ENCODE results near the gene USP47.

DNA sequence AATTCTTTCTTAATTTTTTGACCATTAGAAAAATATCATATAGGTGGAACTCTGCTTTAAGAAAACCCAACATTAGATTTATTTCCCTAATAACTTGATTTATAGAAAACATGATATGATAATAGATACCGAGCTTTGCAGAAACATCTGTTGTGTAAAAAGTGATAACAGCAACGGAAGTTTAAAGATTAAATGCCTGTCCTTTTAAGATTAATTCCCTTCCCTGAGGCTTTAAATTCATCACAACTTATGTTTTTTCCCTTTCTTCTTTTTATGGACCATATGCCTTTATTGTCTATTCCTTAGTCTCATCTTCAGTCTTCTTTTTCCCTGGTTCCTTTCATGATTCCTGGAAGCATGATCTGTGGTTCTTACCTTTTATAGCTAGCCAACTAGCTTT, 1.9 kb downstream of the USP47 start:
- TF ChIP-seq GATA3 (IDR thresholded peaks at IDR 0.05; ENCODE audit: borderline replicate concordance) (no peak), ESRRA (IDR thresholded peaks at IDR 0.05; ENCODE audit: borderline replicate concordance, low read length) (no peak), TP53 (CRISPR knock-in tag; IDR thresholded peaks at IDR 0.05) (no peak), HOXA7 (CRISPR knock-in tag; IDR thresholded peaks at IDR 0.05) (no peak), FOXS1 (CRISPR knock-in tag; IDR thresholded peaks at IDR 0.05) (no peak), SMC3 (IDR thresholded peaks at IDR 0.05) (no peak), EP300 (IDR thresholded peaks at IDR 0.05) (no peak), RFX5 (IDR thresholded peaks at IDR 0.05) (no peak), RARB (CRISPR knock-in tag; IDR thresholded peaks at IDR 0.05) (no peak)
- TF ChIP-seq, protein P1, sequence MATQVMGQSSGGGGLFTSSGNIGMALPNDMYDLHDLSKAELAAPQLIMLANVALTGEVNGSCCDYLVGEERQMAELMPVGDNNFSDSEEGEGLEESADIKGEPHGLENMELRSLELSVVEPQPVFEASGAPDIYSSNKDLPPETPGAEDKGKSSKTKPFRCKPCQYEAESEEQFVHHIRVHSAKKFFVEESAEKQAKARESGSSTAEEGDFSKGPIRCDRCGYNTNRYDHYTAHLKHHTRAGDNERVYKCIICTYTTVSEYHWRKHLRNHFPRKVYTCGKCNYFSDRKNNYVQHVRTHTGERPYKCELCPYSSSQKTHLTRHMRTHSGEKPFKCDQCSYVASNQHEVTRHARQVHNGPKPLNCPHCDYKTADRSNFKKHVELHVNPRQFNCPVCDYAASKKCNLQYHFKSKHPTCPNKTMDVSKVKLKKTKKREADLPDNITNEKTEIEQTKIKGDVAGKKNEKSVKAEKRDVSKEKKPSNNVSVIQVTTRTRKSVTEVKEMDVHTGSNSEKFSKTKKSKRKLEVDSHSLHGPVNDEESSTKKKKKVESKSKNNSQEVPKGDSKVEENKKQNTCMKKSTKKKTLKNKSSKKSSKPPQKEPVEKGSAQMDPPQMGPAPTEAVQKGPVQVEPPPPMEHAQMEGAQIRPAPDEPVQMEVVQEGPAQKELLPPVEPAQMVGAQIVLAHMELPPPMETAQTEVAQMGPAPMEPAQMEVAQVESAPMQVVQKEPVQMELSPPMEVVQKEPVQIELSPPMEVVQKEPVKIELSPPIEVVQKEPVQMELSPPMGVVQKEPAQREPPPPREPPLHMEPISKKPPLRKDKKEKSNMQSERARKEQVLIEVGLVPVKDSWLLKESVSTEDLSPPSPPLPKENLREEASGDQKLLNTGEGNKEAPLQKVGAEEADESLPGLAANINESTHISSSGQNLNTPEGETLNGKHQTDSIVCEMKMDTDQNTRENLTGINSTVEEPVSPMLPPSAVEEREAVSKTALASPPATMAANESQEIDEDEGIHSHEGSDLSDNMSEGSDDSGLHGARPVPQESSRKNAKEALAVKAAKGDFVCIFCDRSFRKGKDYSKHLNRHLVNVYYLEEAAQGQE (IDR thresholded peaks at IDR 0.05): no peak
- TF ChIP-seq, protein P2, sequence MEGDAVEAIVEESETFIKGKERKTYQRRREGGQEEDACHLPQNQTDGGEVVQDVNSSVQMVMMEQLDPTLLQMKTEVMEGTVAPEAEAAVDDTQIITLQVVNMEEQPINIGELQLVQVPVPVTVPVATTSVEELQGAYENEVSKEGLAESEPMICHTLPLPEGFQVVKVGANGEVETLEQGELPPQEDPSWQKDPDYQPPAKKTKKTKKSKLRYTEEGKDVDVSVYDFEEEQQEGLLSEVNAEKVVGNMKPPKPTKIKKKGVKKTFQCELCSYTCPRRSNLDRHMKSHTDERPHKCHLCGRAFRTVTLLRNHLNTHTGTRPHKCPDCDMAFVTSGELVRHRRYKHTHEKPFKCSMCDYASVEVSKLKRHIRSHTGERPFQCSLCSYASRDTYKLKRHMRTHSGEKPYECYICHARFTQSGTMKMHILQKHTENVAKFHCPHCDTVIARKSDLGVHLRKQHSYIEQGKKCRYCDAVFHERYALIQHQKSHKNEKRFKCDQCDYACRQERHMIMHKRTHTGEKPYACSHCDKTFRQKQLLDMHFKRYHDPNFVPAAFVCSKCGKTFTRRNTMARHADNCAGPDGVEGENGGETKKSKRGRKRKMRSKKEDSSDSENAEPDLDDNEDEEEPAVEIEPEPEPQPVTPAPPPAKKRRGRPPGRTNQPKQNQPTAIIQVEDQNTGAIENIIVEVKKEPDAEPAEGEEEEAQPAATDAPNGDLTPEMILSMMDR (IDR thresholded peaks at IDR 0.05): no peak
- TF ChIP-seq, protein P3, sequence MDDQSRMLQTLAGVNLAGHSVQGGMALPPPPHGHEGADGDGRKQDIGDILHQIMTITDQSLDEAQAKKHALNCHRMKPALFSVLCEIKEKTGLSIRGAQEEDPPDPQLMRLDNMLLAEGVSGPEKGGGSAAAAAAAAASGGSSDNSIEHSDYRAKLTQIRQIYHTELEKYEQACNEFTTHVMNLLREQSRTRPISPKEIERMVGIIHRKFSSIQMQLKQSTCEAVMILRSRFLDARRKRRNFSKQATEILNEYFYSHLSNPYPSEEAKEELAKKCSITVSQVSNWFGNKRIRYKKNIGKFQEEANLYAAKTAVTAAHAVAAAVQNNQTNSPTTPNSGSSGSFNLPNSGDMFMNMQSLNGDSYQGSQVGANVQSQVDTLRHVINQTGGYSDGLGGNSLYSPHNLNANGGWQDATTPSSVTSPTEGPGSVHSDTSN (IDR thresholded peaks at IDR 0.05): no peak
